Hepatocyte (in vitro differentiated cells): ENCODE data around the gene KIRREL3.

Experiments used
- CTCF ChIP-seq: fragments of 200-600 bp; sonication (generic); IDR thresholded peaks from 2 replicates; pipeline ENCODE4 v1.5.1; 2016; ENCODE audit warnings: antibody characterized with exemption, mild to moderate bottlenecking; ENCODE audit not compliant: poor library complexity
- EZH2 ChIP-seq: fragments of 200-600 bp; sonication (generic); IDR thresholded peaks from 2 replicates; pipeline ENCODE4 v1.6.1; 2016; ENCODE audit warnings: antibody characterized with exemption, mild to moderate bottlenecking, borderline replicate concordance

- TF ChIP-seq CTCF, result no peak
- no peak for TF ChIP-seq EZH2
These were observed 44.0 kb upstream of the KIRREL3 start for GRCh38 chr11:127044535-127044934.
